Body of pancreas (tissue), 4 donors: ENCODE data around the gene ENDOD1.

ENCODE experiments used
- CTCF ChIP-seq, 7 experiments: fragments of 450-650 bp in 4 of 7; fragments of 200-600 bp in 3 of 7; sonication (generic) in 3 of 7; IDR thresholded peaks; one replicate each; pipeline ENCODE4 v1.5.1; 2016 to 2019; ENCODE audit warnings: antibody characterized with exemption in 7 of 7
- POLR2A ChIP-seq, 3 donors: fragments of 450-650 bp; IDR thresholded peaks; one replicate each; pipeline ENCODE4 v1.6.1; 2016; ENCODE audit warnings: antibody characterized with exemption in 3 of 3, mild to moderate bottlenecking in 2 of 3

- no peak for TF ChIP-seq POLR2A (IDR thresholded peaks at IDR 0.05)
- TF ChIP-seq CTCF (IDR thresholded peaks at IDR 0.05) = no peak
These were observed 32.1 kb downstream of the ENDOD1 start for GRCh38 chr11:95121698-95122097.
